Testis (tissue), 2 donors: Measurements from ENCODE around the gene RP9.

Experiments
- POLR2A ChIP-seq: fragments of 450-650 bp; IDR thresholded peaks from one replicate; pipeline ENCODE4 v1.6.1; 2017; ENCODE audit warnings: antibody characterized with exemption, mild to moderate bottlenecking, moderate library complexity
- TF ChIP-seq, protein P1 (sequence below), 3 experiments: fragments of 450-650 bp in 2 of 3; fragments of 200-600 bp in 1 of 3; sonication (generic) in 1 of 3; IDR thresholded peaks; one replicate each; pipeline ENCODE4 v1.5.1; 2016 to 2019; ENCODE audit warnings: antibody characterized with exemption in 3 of 3, mild to moderate bottlenecking in 2 of 3, moderate library complexity in 1 of 3

DNA sequence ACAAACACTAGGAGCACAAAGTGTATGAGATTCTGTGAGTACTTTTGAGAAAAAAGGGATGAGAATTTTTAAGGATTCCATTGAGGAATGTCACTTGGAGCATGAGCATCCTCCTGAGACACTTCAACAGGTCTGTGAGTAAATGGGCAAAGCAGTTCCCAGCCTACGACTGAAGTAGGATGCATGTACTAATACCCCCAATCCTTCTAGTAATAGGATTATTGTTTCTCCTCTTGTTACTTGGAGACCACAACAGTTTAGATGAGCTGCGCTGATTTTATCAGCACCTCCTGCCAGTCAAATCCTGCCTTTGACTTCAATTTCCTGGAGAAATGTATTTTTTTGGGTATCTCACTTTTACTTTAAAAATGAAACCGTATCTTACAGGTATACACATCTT lies 21.0 kb upstream of the RP9 start:
- TF ChIP-seq, protein P1, sequence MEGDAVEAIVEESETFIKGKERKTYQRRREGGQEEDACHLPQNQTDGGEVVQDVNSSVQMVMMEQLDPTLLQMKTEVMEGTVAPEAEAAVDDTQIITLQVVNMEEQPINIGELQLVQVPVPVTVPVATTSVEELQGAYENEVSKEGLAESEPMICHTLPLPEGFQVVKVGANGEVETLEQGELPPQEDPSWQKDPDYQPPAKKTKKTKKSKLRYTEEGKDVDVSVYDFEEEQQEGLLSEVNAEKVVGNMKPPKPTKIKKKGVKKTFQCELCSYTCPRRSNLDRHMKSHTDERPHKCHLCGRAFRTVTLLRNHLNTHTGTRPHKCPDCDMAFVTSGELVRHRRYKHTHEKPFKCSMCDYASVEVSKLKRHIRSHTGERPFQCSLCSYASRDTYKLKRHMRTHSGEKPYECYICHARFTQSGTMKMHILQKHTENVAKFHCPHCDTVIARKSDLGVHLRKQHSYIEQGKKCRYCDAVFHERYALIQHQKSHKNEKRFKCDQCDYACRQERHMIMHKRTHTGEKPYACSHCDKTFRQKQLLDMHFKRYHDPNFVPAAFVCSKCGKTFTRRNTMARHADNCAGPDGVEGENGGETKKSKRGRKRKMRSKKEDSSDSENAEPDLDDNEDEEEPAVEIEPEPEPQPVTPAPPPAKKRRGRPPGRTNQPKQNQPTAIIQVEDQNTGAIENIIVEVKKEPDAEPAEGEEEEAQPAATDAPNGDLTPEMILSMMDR (IDR thresholded peaks at IDR 0.05), result no peak
- TF ChIP-seq POLR2A, result no peak
